GM10847 (cell line): ENCODE results near the gene CA5B.

Source experiments
- POLR2A ChIP-seq: IDR thresholded peaks from 2 replicates; pipeline ENCODE4 v1.6.1; 2011; ENCODE audit not compliant: insufficient read length; ENCODE audit errors: extremely low read depth

Gene CA5B

GRCh38 chrX:15737959-15738902 lies at the start of gene CA5B:
TSS of gene CA5B (plus strand) at chrX:15738270. CDS start at chrX:15750024, 11,754 bp downstream.
- no peak for TF ChIP-seq POLR2A

- no peak for TF ChIP-seq POLR2A
Observed at GRCh38 chrX:15694941-15695451, 43.1 kb upstream of the CA5B start.

- no peak for TF ChIP-seq POLR2A
Observed at GRCh38 chrX:15696516-15696915, 41.6 kb upstream of the CA5B start.

GRCh38 chrX:15702488-15703371 lies 35.3 kb upstream of the CA5B start:
- TF ChIP-seq POLR2A = no peak

GRCh38 chrX:15714529-15714928 lies 23.5 kb upstream of the CA5B start:
- no peak for TF ChIP-seq POLR2A

- TF ChIP-seq POLR2A = no peak
Observed at GRCh38 chrX:15718283-15718970, 19.6 kb upstream of the CA5B start.

- no peak for TF ChIP-seq POLR2A
Observed at GRCh38 chrX:15719324-15719968, 18.6 kb upstream of the CA5B start.

- TF ChIP-seq POLR2A = no peak
Observed at GRCh38 chrX:15721911-15722310, 16.2 kb upstream of the CA5B start.

- no peak for TF ChIP-seq POLR2A
Observed at GRCh38 chrX:15723887-15724517, 14.1 kb upstream of the CA5B start.

GRCh38 chrX:15724911-15725310 lies 13.2 kb upstream of the CA5B start:
- no peak for TF ChIP-seq POLR2A

GRCh38 chrX:15737190-15737958 lies 696 bp upstream of the CA5B start:
- no peak for TF ChIP-seq POLR2A

GRCh38 chrX:15739886-15740285 lies 1.8 kb downstream of the CA5B start:
- no peak for TF ChIP-seq POLR2A

- TF ChIP-seq POLR2A = no peak
Observed at GRCh38 chrX:15744181-15744867, 6.3 kb downstream of the CA5B start.
